Endometrium (tissue), 2 donors: Measurements from ENCODE around the gene ARL4A.
A peak's percentile ranks its signal among the peaks of the same experiment; 100 is the strongest.
"Not testable (repeated sequence)": the region's sequence is repeated elsewhere in the genome, so short reads cannot be mapped to it uniquely, and the experiment has no call there.

Experiments used
- FAIRE-seq: peaks from 2 replicates; lab custom pipeline; 2012; peaks lifted over from hg19 to GRCh38; lab: Jason Lieb, UNC
- donor health status: control.
- donor health status: control.

ARL4A gene

GRCh38 chr7:12686891-12687717, at the start of gene ARL4A:
Gene ARL4A, plus strand, starts transcription at chr7:12687633. Its CDS starts 622 bp downstream, at chr7:12688255.
- FAIRE-seq: peak; percentile 83

GRCh38 chr7:12637819-12638592, 49.4 kb upstream of the ARL4A start:
- FAIRE-seq: no peak

- FAIRE-seq: peak; percentile 96
Measured at GRCh38 chr7:12638851-12639456, 48.5 kb upstream of the ARL4A start.

- no peak for FAIRE-seq
Measured at GRCh38 chr7:12640299-12641096, 46.9 kb upstream of the ARL4A start.

- no peak for FAIRE-seq
Measured at GRCh38 chr7:12641196-12641595, 46.2 kb upstream of the ARL4A start.

- no peak for FAIRE-seq
Measured at GRCh38 chr7:12642508-12642907, 44.9 kb upstream of the ARL4A start.

GRCh38 chr7:12643001-12643643, 44.3 kb upstream of the ARL4A start:
- no peak for FAIRE-seq

GRCh38 chr7:12643644-12644043, 43.8 kb upstream of the ARL4A start:
- no peak for FAIRE-seq

- FAIRE-seq: not testable (repeated sequence)
Measured at GRCh38 chr7:12645212-12645611, 42.2 kb upstream of the ARL4A start.

GRCh38 chr7:12646139-12646538, 41.3 kb upstream of the ARL4A start:
- no peak for FAIRE-seq

GRCh38 chr7:12647364-12648219, 39.8 kb upstream of the ARL4A start:
- no peak for FAIRE-seq

GRCh38 chr7:12648704-12649261, 38.6 kb upstream of the ARL4A start:
- FAIRE-seq: no peak

GRCh38 chr7:12649348-12649747, 38.1 kb upstream of the ARL4A start:
- FAIRE-seq: no peak

- FAIRE-seq: no peak
Measured at GRCh38 chr7:12650080-12650479, 37.4 kb upstream of the ARL4A start.

GRCh38 chr7:12653110-12653509, 34.3 kb upstream of the ARL4A start:
- no peak for FAIRE-seq

GRCh38 chr7:12653518-12653917, 33.9 kb upstream of the ARL4A start:
- no peak for FAIRE-seq

- FAIRE-seq: no peak
Measured at GRCh38 chr7:12655161-12655560, 32.3 kb upstream of the ARL4A start.

GRCh38 chr7:12660423-12660822, 27.0 kb upstream of the ARL4A start:
- not testable (repeated sequence) for FAIRE-seq

GRCh38 chr7:12660986-12661385, 26.4 kb upstream of the ARL4A start:
- FAIRE-seq: not testable (repeated sequence)

GRCh38 chr7:12661581-12661980, 25.9 kb upstream of the ARL4A start:
- FAIRE-seq: no peak
